Endothelial cell of umbilical vein (primary cell): ENCODE results near the gene OSBPL1A.

Source experiments
- CTCF ChIP-seq, 2 donors: IDR thresholded peaks; 1 replicate in 1 of 2; 2 replicates in 1 of 2; pipeline ENCODE4 v1.5.1; 2011; ENCODE audit warnings: low read length in 2 of 2, mild to moderate bottlenecking in 2 of 2, moderate library complexity in 2 of 2, control low read depth in 1 of 2, inconsistent platforms in 1 of 2, low read depth in 1 of 2; ENCODE audit not compliant: insufficient read depth in 1 of 2; ENCODE audit errors: extremely low read depth in 1 of 2
- EZH2 ChIP-seq: IDR thresholded peaks from 2 replicates; pipeline ENCODE4 v1.6.1; 2012; ENCODE audit warnings: borderline replicate concordance, low read depth, mild to moderate bottlenecking, moderate library complexity, low read length, inconsistent platforms; ENCODE audit not compliant: severe bottlenecking
- GATA2 ChIP-seq: IDR thresholded peaks from 2 replicates; pipeline ENCODE4 v1.7.0; 2011; ENCODE audit warnings: low read depth, mild to moderate bottlenecking, moderate library complexity, mixed read lengths, low read length; ENCODE audit not compliant: insufficient read length, insufficient read depth
- JUN ChIP-seq: IDR thresholded peaks from 2 replicates; pipeline ENCODE4 v1.6.1; 2011; ENCODE audit warnings: borderline replicate concordance, low read depth; ENCODE audit not compliant: insufficient read length, insufficient read depth
- MAX ChIP-seq: IDR thresholded peaks from 2 replicates; pipeline ENCODE4 v1.6.1; 2011; ENCODE audit not compliant: insufficient read depth, insufficient read length
- MYC ChIP-seq: IDR thresholded peaks from one replicate; pipeline ENCODE4 v1.6.1; 2011; ENCODE audit warnings: mild to moderate bottlenecking, low read depth, low read length
- POLR2A ChIP-seq: IDR thresholded peaks from 2 replicates; pipeline ENCODE4 v1.6.1; 2012; ENCODE audit warnings: low read depth, mild to moderate bottlenecking, control low read depth, low read length
- POLR2AphosphoS5 ChIP-seq: IDR thresholded peaks from 2 replicates; pipeline ENCODE4 v1.6.1; 2012; ENCODE audit warnings: low read depth, mild to moderate bottlenecking, control low read depth, low read length, moderate library complexity; ENCODE audit not compliant: insufficient read depth

GRCh38 chr18:24246143-24246542 is 151.5 kb downstream of the OSBPL1A start:
- TF ChIP-seq MAX (no peak), CTCF (IDR thresholded peaks at IDR 0.05; ENCODE audit: extremely low read depth in 1 of 2, insufficient read depth in 1 of 2, low read depth in 1 of 2, low read length in 2 of 2) (no peak), EZH2 (no peak), POLR2A (no peak), POLR2AphosphoS5 (no peak), GATA2 (no peak), JUN (no peak), MYC (no peak)
